B cell (primary cell): Measurements from ENCODE around the gene SLC26A1. TPM values are rescaled to one million over a fixed set of nuclear protein-coding genes. Genes with fewer than 3 reads are reported as not detected.

Experiments used
- ATAC-seq: fragments of 200-7000 bp; cut with Tn5 transposase; one replicate; pipeline ENCODE4 v1.10.0; 2021; ENCODE audit warnings: low read depth, mild to moderate bottlenecking, moderate number of reproducible peaks, moderate library complexity
- CTCF ChIA-PET: fragments of 350-600 bp; sonication (Branson Sonifier 250); formaldehyde crosslinking; loops from one replicate; lab custom pipeline; 2021; ENCODE audit warnings: antibody characterized with exemption, inconsistent platforms; lab: Charles Lee
- POLR2A ChIA-PET: fragments of 350-600 bp; sonication (Branson Sonifier 250); formaldehyde crosslinking; loops from one replicate; lab custom pipeline; 2021; ENCODE audit warnings: antibody characterized with exemption; lab: Charles Lee
- DNase-seq: peaks from one replicate; pipeline ENCODE4 v3.0.0; 2013
- H2AFZ ChIP-seq: 2 replicates; pipeline ENCODE4 v1.6.1; 2012; ENCODE audit warnings: mild to moderate bottlenecking, low read depth, low read length; ENCODE audit not compliant: insufficient read depth, poor library complexity, severe bottlenecking
- H3K27ac ChIP-seq, 2 donors: 1 replicate in 1 of 2; 2 replicates in 1 of 2; pipeline ENCODE4 v1.5.1; 2012 to 2013; ENCODE audit warnings: low read length in 2 of 2, mild to moderate bottlenecking in 2 of 2, moderate library complexity in 1 of 2
- H3K27me3 ChIP-seq, 4 experiments: fragments of 200-600 bp in 1 of 4; sonication (generic) in 1 of 4; replicated peaks in 1 of 4; 1 replicate in 2 of 4; 2 replicates in 2 of 4; pipeline versions ENCODE4 v1.6.1 to v1.7.0; 2013 to 2016; ENCODE audit warnings: low read length in 3 of 4, mild to moderate bottlenecking in 2 of 4, mixed read lengths in 1 of 4, moderate library complexity in 1 of 4; ENCODE audit not compliant: insufficient read depth in 4 of 4, control insufficient read depth in 3 of 4; ENCODE audit errors: control extremely low read depth in 1 of 4
- H3K36me3 ChIP-seq, 2 experiments: replicated peaks in 1 of 2; 1 replicate in 1 of 2; 2 replicates in 1 of 2; pipeline versions ENCODE4 v1.6.1 to v1.7.1; 2013; ENCODE audit warnings: low read length in 1 of 2; ENCODE audit not compliant: insufficient read depth in 2 of 2, control insufficient read depth in 1 of 2; ENCODE audit errors: control extremely low read depth in 1 of 2, extremely low read depth in 1 of 2
- H3K4me1 ChIP-seq, 2 donors: fragments of 200-600 bp in 1 of 2; sonication (generic) in 1 of 2; 1 replicate in 1 of 2; 2 replicates in 1 of 2; pipeline versions ENCODE4 v1.5.1 to v1.6.1; 2013 to 2017; ENCODE audit warnings: low read length in 2 of 2; ENCODE audit not compliant: control insufficient read depth in 2 of 2, insufficient read depth in 2 of 2
- H3K4me2 ChIP-seq: replicated peaks from 2 replicates; pipeline ENCODE3; 2012; ENCODE audit warnings: mild to moderate bottlenecking, low read depth, low read length; ENCODE audit not compliant: poor library complexity, severe bottlenecking
- H3K4me3 ChIP-seq, 5 experiments: fragments of 200-600 bp in 1 of 5; sonication (generic) in 1 of 5; 1 replicate in 3 of 5; 2 replicates in 2 of 5; pipeline versions ENCODE4 v1.5.1 to v1.7.0; 2011 to 2016; ENCODE audit warnings: low read length in 4 of 5, mild to moderate bottlenecking in 4 of 5, low read depth in 2 of 5, control low read depth in 1 of 5, moderate library complexity in 1 of 5; ENCODE audit not compliant: insufficient read depth in 1 of 5; ENCODE audit errors: control extremely low read depth in 1 of 5, extremely low read depth in 1 of 5
- H3K79me2 ChIP-seq: fragments of 200-600 bp; sonication (generic); one replicate; pipeline ENCODE4 v1.6.0; 2016; ENCODE audit warnings: low read length; ENCODE audit not compliant: control insufficient read depth, insufficient read depth
- H3K9ac ChIP-seq: fragments of 200-600 bp; sonication (generic); 2 replicates; pipeline ENCODE4 v1.6.1; 2017; ENCODE audit warnings: mild to moderate bottlenecking, low read length, moderate library complexity
- H3K9me3 ChIP-seq, 3 donors: one replicate each; pipeline versions ENCODE4 v1.6.1 to v1.7.1; 2013; ENCODE audit warnings: low read length in 2 of 3; ENCODE audit not compliant: control insufficient read depth in 2 of 3, insufficient read depth in 1 of 3; ENCODE audit errors: control extremely low read depth in 1 of 3
- H4K20me1 ChIP-seq: 2 replicates; pipeline ENCODE4 v1.6.0; 2012; ENCODE audit warnings: mild to moderate bottlenecking, low read length; ENCODE audit not compliant: insufficient read depth, control insufficient read depth, poor library complexity, severe bottlenecking
- H3K27ac Mint-ChIP-seq: one replicate; pipeline ENCODE4 v1.8.0; 2021; ENCODE audit warnings: mixed read lengths
- H3K27me3 Mint-ChIP-seq: one replicate; pipeline ENCODE4 v1.8.0; 2021; ENCODE audit warnings: mixed read lengths
- H3K4me1 Mint-ChIP-seq: one replicate; pipeline ENCODE4 v1.8.0; 2021; ENCODE audit warnings: mixed read lengths
- H3K4me3 Mint-ChIP-seq: one replicate; pipeline ENCODE4 v1.8.0; 2021; ENCODE audit warnings: mixed read lengths
- H3K9me3 Mint-ChIP-seq: one replicate; pipeline ENCODE4 v1.8.0; 2022; ENCODE audit warnings: mixed read lengths; ENCODE audit not compliant: insufficient read depth
- EZH2 ChIP-seq: IDR thresholded peaks from 2 replicates; pipeline ENCODE4 v1.6.1; 2012; ENCODE audit warnings: borderline replicate concordance, low read depth, mild to moderate bottlenecking, moderate library complexity, low read length; ENCODE audit not compliant: insufficient read depth, poor library complexity, severe bottlenecking
- WGBS: methylation state at CpG from one replicate; pipeline ENCODE4 v1.1.5; 2013; ENCODE audit warnings: missing lambda C conversion rate; ENCODE audit not compliant: insufficient coverage; 5-methylcytosine and 5-hydroxymethylcytosine counted together
- intact Hi-C: fragments of 100-400 bp; cut with micrococcal nuclease; formaldehyde crosslinking; loops from one replicate; pipeline ENCODE4 v1.10.0; 2022
- polyA plus RNA-seq: library from polyadenylated mRNA; depleted of rRNA; stranded (reverse); fragments of >200 nt; gene quantifications from 2 replicates; pipeline ENCODE4 v1.2.3, GENCODE V29; 2012
- total RNA-seq, 2 donors: library from RNA; stranded (reverse); fragments of 120-200 nt in 1 of 2; gene quantifications; 1 replicate in 1 of 2; 2 replicates in 1 of 2; pipeline versions ENCODE4 v1.2.3 to v1.2.4, GENCODE V29; 2013 to 2022
- TF ChIP-seq, protein P1 (sequence below): fragments of 200-600 bp; IDR thresholded peaks from one replicate; pipeline ENCODE4 v1.8.0; 2022; ENCODE audit warnings: antibody characterized with exemption, mild to moderate bottlenecking

The SLC26A1 gene
- total and polyA plus RNA-seq, 2 donors (not counting 1 experiment from before 2014, with no cell fraction given): 0.03 to 1.1 TPM

DNA sequence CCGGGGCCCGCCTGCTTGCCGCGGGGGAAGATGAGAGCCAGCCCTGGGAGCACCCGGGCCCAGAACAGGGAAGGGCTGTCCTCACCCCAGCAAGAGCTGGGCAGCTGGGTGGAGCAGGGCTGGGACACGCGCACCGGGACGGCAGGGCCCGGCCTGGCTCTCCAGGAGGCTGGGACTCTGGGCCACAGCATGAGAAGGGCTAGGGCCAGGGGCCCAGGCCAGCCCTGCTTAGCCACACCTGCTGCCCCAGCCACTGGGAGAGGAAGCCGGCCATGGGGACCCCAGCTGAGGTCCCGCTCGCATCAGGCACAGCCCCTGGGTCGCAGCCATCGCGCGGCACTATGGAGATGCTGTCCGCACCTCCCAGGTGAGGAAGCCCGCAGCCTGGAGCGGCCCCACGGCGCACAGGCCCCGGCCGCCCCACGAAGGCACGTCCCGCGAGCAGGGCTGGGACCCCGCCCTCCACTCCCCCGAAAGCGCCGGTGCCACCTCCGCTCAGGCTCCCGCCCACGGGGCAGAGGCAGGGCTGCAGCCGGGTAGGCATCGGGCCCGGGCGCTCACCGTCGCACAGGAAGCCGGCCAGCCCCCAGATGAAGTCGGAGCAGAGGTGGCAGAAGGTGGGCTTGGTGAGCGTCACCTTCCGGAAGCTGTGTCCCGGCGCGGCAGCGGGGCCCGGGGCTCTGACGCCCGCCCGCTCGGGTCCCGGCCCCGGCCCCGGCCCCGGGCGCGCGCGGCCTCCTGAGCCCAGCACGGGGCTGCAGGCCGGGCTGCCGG, 20.4 kb downstream of the SLC26A1 start:
- Histone ChIP-seq H3K9ac (peak overlapping the region; percentile 82), H3K27me3 (peaks cover 0 to 6% (median under 1%) of the 10 kb centered on the region in 4 experiments), H3K4me1 (peaks cover 14 to 26% of the 10 kb centered on the region in 2 donors), H3K27ac (no peak overlapping the region), H3K4me2 (peak overlapping the region; percentile 99), H3K79me2 (peaks cover 24% of the 10 kb centered on the region), H4K20me1 (peaks cover 53% of the 10 kb centered on the region), H3K4me3 (peak overlapping the region; percentile 23 to 76 (median 66)), H3K36me3 (no peaks in the 10 kb centered on the region), H3K9me3 (peaks cover 0 to 15% (median 0%) of the 10 kb centered on the region in 3 donors), H2AFZ (peak overlapping the region; percentile 83)
- 3% methylated on average over 65 of the region's 65 CpGs for WGBS
- peak overlapping the region; percentile 61 for H3K4me3 Mint-ChIP-seq
- TF ChIP-seq, protein P1, sequence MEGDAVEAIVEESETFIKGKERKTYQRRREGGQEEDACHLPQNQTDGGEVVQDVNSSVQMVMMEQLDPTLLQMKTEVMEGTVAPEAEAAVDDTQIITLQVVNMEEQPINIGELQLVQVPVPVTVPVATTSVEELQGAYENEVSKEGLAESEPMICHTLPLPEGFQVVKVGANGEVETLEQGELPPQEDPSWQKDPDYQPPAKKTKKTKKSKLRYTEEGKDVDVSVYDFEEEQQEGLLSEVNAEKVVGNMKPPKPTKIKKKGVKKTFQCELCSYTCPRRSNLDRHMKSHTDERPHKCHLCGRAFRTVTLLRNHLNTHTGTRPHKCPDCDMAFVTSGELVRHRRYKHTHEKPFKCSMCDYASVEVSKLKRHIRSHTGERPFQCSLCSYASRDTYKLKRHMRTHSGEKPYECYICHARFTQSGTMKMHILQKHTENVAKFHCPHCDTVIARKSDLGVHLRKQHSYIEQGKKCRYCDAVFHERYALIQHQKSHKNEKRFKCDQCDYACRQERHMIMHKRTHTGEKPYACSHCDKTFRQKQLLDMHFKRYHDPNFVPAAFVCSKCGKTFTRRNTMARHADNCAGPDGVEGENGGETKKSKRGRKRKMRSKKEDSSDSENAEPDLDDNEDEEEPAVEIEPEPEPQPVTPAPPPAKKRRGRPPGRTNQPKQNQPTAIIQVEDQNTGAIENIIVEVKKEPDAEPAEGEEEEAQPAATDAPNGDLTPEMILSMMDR: no peak
- TF ChIP-seq EZH2: no peak
- no peaks in the 10 kb centered on the region for H3K9me3 Mint-ChIP-seq
- ChIA-PET CTCF (interaction anchor here (1.5 kb wide), 1 partner anchor 14 kb away, joined by 5 read pairs; the partner anchor contains the start of gene IDUA), POLR2A (interaction anchor here (0.6 kb wide), 1 partner anchor 26 kb away, joined by 3 read pairs; no protein-coding TSS in a partner anchor)
- intact Hi-C loops: loop anchor here (1.0 kb wide), 5 partner anchors 14 to 192 kb away; partner anchors contain the start of genes GAK, IDUA and TMEM175
- H3K4me1 Mint-ChIP-seq: peaks cover 9% of the 10 kb centered on the region
- H3K27me3 Mint-ChIP-seq: no peaks in the 10 kb centered on the region
- ATAC-seq (peak; percentile 26), DNase-seq (peak; percentile 74)
- no peak overlapping the region for H3K27ac Mint-ChIP-seq
